Loucy (cell line): ENCODE measurements around the gene DBNL.

Experiments
- H2AFZ ChIP-seq: fragments of 200-600 bp; sonication (generic); 2 replicates; pipeline ENCODE4 v1.6.0; 2016; ENCODE audit warnings: antibody characterized with exemption, mild to moderate bottlenecking, low read length, moderate library complexity
- H3F3A ChIP-seq: fragments of 200-600 bp; 2 replicates; pipeline ENCODE4 v1.6.0; 2016; ENCODE audit warnings: antibody characterized with exemption, low read depth, mild to moderate bottlenecking
- H3K27me3 ChIP-seq: fragments of 200-600 bp; sonication (generic); 2 replicates; pipeline ENCODE4 v1.6.1; 2014; ENCODE audit warnings: low read length, mild to moderate bottlenecking; ENCODE audit not compliant: insufficient read depth, poor library complexity, severe bottlenecking
- H3K36me3 ChIP-seq: fragments of 200-600 bp; sonication (generic); 2 replicates; pipeline ENCODE4 v1.6.1; 2016; ENCODE audit warnings: low read length; ENCODE audit not compliant: insufficient read depth
- H3K4me1 ChIP-seq: fragments of 200-600 bp; sonication (generic); 2 replicates; pipeline ENCODE4 v1.5.1; 2014; ENCODE audit warnings: low read length, mild to moderate bottlenecking; ENCODE audit not compliant: insufficient read depth, poor library complexity, severe bottlenecking
- H3K4me2 ChIP-seq: fragments of 200-600 bp; sonication (generic); 2 replicates; pipeline ENCODE4 v1.6.0; 2014; ENCODE audit warnings: antibody characterized with exemption, low read length, low read depth, mild to moderate bottlenecking; ENCODE audit not compliant: poor library complexity, severe bottlenecking
- H3K4me3 ChIP-seq: fragments of 200-600 bp; sonication (generic); 2 replicates; pipeline ENCODE4 v1.5.1; 2014; ENCODE audit warnings: low read length, mild to moderate bottlenecking, mixed read lengths; ENCODE audit not compliant: poor library complexity, severe bottlenecking
- H3K79me2 ChIP-seq: fragments of 200-600 bp; sonication (generic); 2 replicates; pipeline ENCODE4 v1.6.1; 2014; ENCODE audit warnings: low read length; ENCODE audit not compliant: insufficient read depth
- H3K9ac ChIP-seq: fragments of 200-600 bp; sonication (generic); 2 replicates; pipeline ENCODE4 v1.6.0; 2014; ENCODE audit warnings: mild to moderate bottlenecking, low read depth, low read length, moderate library complexity; ENCODE audit not compliant: poor library complexity, severe bottlenecking
- H3K9me2 ChIP-seq: fragments of 200-600 bp; sonication (generic); replicated peaks from 2 replicates; pipeline ENCODE4 v1.6.1; 2016; ENCODE audit warnings: low read depth, low read length, mixed read lengths
- H3K9me3 ChIP-seq: fragments of 200-600 bp; sonication (generic); 2 replicates; pipeline ENCODE4 v1.6.1; 2014; ENCODE audit warnings: mild to moderate bottlenecking, antibody characterized with exemption, low read length, low read depth; ENCODE audit not compliant: insufficient read depth
- H4K20me1 ChIP-seq: fragments of 200-600 bp; sonication (generic); 2 replicates; pipeline ENCODE4 v1.6.0; 2014; ENCODE audit warnings: antibody characterized with exemption, low read length, mild to moderate bottlenecking; ENCODE audit not compliant: insufficient read depth, poor library complexity, severe bottlenecking
- CTCF ChIP-seq: fragments of 200-600 bp; sonication (generic); conservative IDR thresholded peaks from 2 replicates; pipeline ENCODE4 v1.5.1; 2014; ENCODE audit warnings: mild to moderate bottlenecking, antibody characterized with exemption, low read length
- EZH2phosphoT487 ChIP-seq: fragments of 200-600 bp; IDR thresholded peaks from 2 replicates; pipeline ENCODE4 v1.6.1; 2018; ENCODE audit warnings: antibody characterized with exemption, mild to moderate bottlenecking, moderate library complexity, borderline replicate concordance

DBNL gene

GRCh38 chr7:44060091-44060947 lies 15.8 kb downstream of the DBNL start:
- Histone ChIP-seq H3K27me3 (no peaks in the 10 kb centered on the region), H2AFZ (no peak overlapping the region), H3K79me2 (peaks cover 6% of the 10 kb centered on the region; the same call in 1 of the 2 replicates), H3K9ac (no peak overlapping the region), H4K20me1 (no peaks in the 10 kb centered on the region), H3K4me3 (no peak overlapping the region), H3F3A (no peaks in the 10 kb centered on the region), H3K36me3 (peaks cover 60% of the 10 kb centered on the region; the same call in 1 of the 2 replicates), H3K9me3 (no peaks in the 10 kb centered on the region), H3K9me2 (no peaks in the 10 kb centered on the region), H3K4me1 (no peaks in the 10 kb centered on the region), H3K4me2 (no peak overlapping the region)
- TF ChIP-seq CTCF, result no peak
- TF ChIP-seq EZH2phosphoT487, result no peak

GRCh38 chr7:44060948-44061644 lies 16.6 kb downstream of the DBNL start:
- no peaks in the 10 kb centered on the region for H3F3A ChIP-seq
- no peaks in the 10 kb centered on the region for H3K27me3 ChIP-seq
- H3K9me2 ChIP-seq, result no peaks in the 10 kb centered on the region
- no peak for TF ChIP-seq CTCF
- TF ChIP-seq EZH2phosphoT487, result no peak
- no peak overlapping the region for H3K9ac ChIP-seq
- peaks cover 59% of the 10 kb centered on the region; the same call in 1 of the 2 replicates for H3K36me3 ChIP-seq
- H3K9me3 ChIP-seq, result no peaks in the 10 kb centered on the region
- no peak overlapping the region for H3K4me2 ChIP-seq
- no peak overlapping the region for H3K4me3 ChIP-seq
- H3K4me1 ChIP-seq, result peaks cover 6% of the 10 kb centered on the region
- H3K79me2 ChIP-seq, result peaks cover 3% of the 10 kb centered on the region; the same call in 1 of the 2 replicates
- no peak overlapping the region for H2AFZ ChIP-seq
- no peaks in the 10 kb centered on the region for H4K20me1 ChIP-seq

GRCh38 chr7:44061645-44062179 lies 17.2 kb downstream of the DBNL start:
- H3K9me3 ChIP-seq, result no peaks in the 10 kb centered on the region
- H3K4me3 ChIP-seq, result no peak overlapping the region
- no peak overlapping the region for H3K4me2 ChIP-seq
- no peaks in the 10 kb centered on the region for H3F3A ChIP-seq
- no peaks in the 10 kb centered on the region; the same call in 1 of the 2 replicates for H3K79me2 ChIP-seq
- no peak overlapping the region for H3K9ac ChIP-seq
- no peaks in the 10 kb centered on the region for H4K20me1 ChIP-seq
- H3K27me3 ChIP-seq, result no peaks in the 10 kb centered on the region
- H3K9me2 ChIP-seq, result no peaks in the 10 kb centered on the region
- H2AFZ ChIP-seq, result no peak overlapping the region
- H3K36me3 ChIP-seq, result peaks cover 53% of the 10 kb centered on the region; the same call in 1 of the 2 replicates
- TF ChIP-seq CTCF (no peak), EZH2phosphoT487 (no peak)
- H3K4me1 ChIP-seq, result peaks cover 11% of the 10 kb centered on the region
